GM21515 (cell line): ENCODE results near the gene PTPRZ1.

Source experiments
- ATAC-seq: cut with Tn5 transposase; IDR thresholded peaks from one replicate; pipeline ENCODE4 v1.9.1; 2021; ENCODE audit not compliant: unreplicated experiment

The PTPRZ1 gene

DNA sequence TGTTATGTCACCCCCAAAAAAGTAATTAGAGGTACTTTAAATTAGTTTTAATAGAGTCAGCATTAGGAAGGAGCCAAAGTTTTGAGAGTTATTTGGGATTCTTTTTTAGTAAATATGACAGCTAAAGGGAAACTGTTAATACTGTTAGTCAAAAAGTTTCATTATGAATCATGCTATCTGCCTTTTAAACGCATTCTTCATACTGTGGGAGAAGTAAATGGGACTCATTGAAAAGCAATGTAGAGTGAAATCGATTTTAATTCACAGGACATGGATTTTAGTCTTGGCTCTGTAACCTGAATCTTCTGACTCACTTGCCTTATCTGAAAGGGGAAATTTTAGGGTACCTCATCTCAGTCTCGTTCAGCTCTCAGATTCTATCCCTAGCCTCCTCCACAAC is 165.9 kb downstream of the PTPRZ1 start:
- no peak for ATAC-seq

DNA sequence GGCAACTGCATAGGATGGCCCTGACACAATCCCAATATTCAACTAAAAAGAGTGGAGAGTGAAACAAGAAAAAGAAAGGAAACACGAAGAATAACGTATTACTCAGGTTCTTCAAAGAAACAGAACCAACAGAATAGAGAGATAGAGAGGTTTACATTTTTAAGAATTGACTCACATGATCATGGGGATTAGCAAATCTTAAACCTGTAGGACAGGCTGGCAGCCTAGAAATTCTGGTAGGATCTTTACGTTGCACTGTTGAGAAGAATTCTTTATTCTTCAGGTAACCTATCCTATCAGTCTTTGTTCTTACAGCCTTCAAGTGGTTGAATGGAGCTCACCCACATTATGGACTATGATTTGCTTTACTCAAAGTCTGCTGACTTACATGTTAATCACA is 167.2 kb downstream of the PTPRZ1 start:
- no peak for ATAC-seq

DNA sequence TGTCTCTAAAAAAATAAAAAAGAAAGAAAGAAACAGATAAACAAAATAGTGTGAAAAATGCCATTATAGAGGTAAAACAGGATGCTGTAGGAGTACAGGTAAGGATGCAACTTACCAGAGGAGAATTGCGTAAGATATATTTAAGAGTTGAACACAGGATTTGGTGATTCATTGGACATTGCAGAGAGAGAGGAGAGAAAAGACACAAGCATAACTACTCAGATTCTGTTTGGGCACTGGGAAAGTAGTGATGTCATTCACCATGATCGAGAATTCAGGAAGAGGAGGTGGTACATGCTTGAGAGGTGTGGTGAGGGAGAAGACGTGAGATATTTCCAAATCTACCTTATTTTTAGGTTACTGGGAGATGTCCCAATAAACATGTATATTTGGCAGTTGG is 173.4 kb downstream of the PTPRZ1 start:
- no peak for ATAC-seq

DNA sequence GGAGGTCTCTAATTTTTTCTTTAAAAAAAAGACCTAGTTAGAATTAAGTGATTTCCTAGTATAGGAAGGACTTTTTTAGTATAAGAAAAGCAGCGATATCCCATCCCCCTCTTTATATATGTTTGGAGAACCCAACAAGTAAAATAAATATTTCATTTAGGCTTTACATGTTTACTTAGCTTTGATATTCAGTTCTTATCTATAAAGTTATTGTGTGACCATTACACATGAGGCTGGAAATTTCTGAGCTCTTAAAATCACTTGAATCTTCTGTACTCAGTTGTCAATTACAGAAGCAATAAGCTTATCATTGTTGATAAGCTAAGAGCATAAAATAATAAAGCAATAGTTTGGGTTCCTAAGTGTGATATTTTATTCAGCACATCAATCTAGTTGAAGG is 181.4 kb downstream of the PTPRZ1 start:
- ATAC-seq = no peak

DNA sequence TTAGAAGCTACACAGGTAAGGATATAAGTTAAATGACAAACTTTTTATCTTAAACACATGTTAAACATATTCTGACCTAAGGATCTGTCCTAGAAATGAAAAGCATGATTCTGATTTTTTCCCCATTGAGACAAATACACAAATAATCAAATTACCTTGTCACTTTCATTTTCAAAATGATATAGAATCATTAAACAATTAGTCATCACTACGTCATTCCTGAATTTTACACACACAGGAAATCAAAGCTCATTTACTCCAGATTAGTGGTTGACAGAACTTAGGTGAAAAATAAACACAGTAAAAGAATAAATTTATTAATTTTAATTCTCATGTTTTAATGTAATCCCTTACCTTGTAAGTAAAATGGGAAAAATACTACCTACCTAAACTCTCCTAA is 182.1 kb downstream of the PTPRZ1 start:
- ATAC-seq = no peak

DNA sequence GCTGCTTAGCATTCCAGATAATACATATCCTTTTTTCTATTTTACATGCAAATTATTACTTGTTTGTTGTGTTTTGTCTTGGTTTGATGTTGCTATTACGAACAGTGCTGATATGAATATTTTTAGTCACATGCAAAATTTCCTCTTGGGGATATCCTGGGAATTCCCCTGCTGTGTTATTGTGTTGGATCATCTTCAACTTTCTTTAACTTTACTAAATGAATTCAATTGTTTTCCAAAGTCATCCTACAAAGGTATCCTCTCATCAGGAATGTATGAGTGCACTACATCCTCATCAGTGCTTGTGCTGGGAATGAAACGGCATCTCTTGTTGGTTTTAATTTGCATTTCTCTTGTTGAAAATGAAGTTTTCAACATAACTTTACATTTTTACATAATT is 184.0 kb downstream of the PTPRZ1 start:
- no peak for ATAC-seq

DNA sequence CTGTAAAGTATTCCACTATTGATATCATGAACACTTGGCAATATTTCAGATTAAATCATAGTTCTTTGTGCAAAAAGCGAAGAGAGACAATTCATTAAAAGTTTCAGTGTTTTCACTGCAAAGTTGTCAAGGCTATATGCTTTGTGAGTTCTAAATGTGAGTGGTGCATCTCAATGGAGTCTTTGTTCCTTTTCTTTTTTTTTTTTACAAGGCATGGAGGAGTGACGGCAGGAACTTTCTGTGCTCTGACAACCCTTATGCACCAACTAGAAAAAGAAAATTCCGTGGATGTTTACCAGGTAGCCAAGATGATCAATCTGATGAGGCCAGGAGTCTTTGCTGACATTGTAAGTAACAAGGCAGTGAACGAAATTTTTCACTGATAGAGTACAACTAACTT is 186.6 kb downstream of the PTPRZ1 start:
- ATAC-seq = no peak

DNA sequence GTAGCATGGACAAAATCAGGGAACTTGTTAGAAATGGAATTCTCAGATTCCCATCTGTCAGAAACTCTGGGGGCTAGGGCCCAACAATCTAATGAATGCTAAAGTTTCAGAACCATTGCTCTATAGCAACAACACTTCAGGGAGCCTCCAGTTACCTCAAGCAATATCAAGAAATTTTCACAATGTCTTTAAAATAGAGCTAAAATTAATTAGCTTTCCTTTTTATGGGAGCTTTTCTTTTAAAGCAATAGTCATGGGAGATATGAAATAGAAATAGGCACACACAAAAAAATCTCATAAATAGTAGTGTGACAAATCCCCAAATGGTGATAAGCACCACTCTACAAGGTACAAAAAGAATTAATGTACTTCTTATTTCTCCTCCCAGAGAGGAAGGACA is 190.2 kb downstream of the PTPRZ1 start:
- ATAC-seq = no peak

DNA sequence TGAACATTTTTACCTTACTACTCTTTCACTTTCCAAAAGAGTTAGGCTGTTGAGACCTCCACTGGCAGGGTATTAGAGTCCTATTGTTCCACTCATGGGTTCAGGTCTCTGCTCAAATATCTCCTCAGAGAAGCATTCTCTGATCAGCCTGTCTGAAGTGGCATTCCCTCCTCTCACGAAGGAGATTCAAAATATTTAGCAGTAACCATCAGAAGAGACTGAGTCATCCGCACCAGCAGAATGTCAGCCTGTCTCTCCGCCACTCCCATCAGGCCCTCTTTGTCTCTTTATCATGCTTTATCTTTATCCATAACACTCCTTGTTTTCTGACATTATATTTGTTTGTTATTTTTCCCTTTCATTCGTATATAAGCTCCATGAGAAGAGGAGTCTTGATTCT is 192.0 kb downstream of the PTPRZ1 start:
- no peak for ATAC-seq

DNA sequence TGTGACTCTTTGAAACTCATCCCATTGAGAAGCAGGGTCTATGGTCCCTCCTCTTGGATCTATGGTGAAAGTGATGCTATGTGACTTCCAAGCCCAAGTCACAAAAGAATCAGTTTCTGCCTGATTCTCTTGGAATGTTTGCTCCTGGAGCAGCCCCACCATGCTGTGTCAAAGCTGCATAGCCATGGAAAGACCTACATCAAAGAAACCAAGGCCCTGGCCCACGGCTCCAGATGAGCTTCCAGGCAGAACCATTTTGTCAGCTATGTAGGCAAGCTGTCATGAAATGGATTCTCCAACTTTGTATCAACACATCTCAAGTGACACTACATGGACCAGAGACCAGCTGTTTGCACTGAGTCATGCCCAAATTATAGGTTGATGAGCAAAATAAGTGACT is 194.1 kb downstream of the PTPRZ1 start:
- ATAC-seq = no peak

DNA sequence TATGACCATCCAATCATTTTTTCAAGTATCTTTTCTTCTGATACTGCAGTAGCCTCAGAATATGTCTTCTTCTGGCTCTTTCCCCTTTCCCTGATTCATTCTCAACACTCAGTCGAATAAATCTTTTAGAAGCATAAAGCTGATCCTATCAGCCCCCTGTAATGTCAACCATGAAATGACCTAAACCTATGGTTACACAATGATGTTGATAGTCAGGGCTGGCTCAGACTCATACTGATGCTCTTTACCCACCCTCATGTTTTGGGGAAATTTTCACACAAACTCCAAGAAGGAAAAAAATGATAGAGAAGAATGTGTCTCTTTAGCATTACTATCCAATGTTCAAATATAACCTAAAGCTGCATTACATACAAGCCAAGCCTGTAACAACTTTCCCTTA is 195.1 kb downstream of the PTPRZ1 start:
- no peak for ATAC-seq

DNA sequence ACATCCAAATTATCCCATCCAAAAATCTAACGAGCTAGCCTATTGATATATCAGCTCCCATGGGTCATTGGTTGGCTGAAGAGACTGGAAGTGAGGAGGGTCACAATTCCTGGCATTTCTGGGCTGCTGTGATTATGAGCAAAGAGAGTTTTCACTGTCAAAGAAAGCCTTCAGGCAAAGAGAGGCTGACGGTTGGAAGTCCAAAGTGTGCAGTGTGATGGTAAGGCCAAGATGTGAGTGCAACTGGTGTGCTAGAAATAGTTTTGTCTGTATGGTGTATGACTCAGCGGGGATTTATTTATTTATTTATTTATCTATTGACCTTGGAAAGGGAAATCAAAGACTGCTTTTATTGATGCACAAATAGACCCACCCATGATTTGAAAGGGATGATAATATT is 196.0 kb downstream of the PTPRZ1 start:
- no peak for ATAC-seq

DNA sequence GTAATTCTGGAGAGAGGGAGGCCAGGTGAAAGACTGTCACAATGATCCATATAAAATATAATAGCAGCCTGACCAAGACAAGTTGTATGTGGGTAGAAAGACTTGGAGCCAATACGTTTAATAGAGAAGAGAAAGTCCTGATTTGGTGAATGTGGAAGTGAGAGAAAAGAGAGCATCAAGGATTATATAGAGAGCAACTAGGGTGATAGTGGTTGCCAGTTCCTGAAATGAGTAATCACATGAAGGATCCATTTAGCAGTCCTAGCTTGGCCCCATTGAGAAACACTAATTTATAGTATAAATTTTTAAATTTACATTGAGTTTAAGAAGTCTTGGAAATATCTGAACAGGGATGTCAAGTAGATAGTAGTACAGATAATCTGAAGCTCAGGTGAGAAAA is 197.1 kb downstream of the PTPRZ1 start:
- no peak for ATAC-seq

DNA sequence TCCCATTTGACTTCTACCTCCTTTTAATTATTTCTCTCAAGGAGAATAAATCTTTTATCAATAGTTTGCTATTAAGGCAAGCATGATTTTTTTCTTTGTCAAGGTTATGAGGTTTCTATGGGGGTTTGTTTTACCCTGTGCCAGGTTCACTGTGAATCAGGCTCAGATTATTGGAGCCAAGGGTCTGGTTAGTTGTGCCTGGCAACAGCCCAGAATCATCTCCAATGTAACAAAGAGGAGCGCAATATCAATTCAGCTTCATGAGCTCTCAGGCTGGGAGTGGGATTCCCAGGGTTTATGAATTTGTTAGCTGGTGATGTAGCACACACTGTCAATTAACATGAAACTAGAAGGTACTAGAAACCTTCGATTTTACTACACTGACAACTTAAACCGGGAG is 197.9 kb downstream of the PTPRZ1 start:
- ATAC-seq = no peak

DNA sequence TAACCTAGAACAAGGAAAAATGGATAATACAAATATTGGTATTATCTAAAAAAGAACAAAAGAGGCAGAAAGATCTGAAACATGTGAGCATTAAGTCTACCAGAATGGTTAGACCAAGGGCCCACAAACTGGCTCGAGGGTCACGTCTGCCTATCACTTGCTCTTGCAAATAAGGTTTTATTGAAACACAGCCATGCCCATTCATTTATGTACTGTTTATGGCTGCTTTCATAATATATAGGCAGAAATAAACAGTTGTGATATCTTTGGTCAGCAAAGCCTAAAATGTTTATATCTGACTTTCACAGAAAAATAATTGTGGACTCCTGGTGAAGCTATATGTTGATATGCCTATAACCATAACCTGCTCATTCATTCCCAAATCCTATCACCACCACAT is 199.3 kb downstream of the PTPRZ1 start:
- no peak for ATAC-seq

DNA sequence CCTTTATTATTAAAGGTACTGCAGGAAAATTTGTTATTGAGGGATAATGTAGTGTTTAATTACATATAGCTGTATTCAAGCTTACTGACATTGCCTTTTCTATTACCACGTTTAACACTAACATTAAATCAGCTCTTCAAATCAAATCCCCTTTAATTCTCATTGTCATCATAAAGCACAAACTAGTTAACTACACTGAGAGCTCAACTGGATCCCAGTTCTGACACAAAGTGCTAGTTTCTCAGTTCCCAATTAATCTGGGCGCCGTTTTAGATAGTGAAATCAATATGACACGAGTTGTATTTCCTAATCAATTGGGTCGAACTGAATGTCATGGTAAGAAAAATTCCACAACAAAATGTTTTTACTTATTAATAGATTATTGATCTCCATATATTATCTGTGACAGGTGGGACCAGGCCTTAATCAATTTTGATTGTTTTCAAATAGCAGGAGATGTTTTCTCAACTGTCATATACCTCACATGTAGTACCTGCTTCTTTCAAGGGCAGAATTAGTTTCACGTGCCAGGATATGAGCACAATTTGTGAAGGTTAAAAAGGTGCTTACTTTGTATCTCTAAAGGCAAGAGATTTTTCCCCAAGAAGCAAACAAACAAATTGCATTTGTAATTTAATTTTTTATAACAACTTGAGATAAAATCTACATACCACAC is 200.1 kb downstream of the PTPRZ1 start:
- no peak for ATAC-seq

DNA sequence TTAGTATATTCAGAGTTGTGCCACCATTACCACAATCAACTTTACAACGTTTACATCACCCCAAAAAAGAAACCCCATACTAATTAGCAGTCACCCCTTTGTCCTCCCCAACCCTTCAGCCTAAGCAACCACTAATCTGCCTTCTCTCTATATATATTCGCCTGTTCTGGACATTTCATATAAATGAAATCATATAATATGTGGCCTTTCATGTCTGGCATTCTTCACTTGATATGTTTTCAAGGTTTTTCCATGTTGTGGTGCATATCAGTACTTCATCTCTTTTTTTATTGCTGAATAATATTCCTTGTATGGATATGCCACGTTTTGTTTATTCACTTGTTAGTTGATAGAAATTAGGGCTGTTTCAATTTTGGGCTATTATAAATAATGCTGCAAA is 200.7 kb downstream of the PTPRZ1 start:
- ATAC-seq = no peak

DNA sequence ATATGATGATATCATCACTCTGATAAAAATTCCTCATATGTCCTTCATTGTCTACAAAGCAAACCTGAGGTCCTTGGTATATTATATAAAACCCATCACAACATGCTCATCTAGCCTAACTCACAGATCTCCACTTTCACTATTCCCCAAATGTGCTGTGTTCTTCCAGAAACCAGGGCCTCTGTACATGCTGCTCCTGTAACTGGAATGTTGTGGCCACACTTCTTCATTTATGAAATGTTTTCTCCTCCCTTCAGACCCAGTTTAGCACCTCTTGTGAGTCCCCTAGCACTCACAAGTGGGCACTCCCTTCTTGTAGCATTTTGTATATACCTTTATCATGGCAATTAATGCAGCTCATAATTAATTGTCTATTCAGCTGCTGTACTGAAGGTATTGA is 209.2 kb downstream of the PTPRZ1 start:
- no peak for ATAC-seq

DNA sequence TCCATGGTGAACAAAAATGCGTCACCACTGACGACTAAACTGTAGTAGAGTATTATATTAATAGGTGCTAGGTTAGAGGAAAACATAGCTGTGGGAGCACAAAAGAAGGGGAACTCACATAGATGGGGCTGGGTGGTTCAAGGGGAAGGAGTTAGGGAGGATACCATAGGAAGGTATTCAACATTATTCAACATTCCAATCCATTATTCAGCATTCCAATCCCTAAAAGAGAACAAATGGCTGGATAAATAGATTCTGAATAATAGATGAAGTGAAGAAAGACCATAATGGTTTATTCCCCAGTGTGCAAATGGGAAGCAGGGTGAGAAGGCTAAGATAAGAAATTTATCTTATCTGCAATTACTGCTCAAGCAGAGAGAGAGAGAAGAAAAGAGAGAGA is 209.7 kb downstream of the PTPRZ1 start:
- no peak for ATAC-seq

DNA sequence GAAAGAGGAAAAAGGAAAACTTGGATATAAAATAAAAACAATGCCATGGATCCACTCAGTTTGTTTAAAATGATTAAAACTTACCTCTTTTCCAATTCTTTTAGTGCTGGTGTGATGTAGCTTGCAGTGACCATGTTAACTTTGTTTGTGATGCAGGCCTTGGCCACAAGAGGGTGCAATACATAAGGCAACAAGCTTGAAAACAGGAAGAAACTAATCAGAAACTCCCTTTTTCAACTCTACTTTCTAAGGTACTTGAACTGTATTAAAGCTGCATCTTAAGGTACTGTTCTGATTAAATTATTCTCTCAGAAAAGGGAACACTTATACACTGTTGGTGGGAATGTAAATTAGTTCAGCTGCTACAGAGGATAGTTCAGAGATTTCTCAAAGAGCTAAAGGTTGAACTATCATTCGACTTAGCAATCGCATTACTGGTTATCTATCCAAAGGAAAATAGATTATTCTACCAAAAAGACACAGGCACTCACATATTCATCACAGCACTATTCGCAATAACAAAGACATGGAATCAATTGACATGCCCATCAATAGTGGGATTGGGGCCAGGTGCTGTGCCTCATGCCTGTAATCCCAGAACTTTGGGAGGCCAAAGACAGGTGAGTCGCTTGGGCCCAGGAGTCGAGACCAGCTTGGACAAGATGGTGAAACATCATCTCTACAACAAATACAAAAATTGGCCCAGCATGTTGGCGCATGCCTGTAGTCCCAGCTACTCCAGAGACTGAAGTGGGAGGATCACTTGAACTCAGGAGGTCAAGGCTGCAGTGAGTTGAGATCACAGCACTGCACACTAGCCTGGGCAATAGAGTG is 220.2 kb downstream of the PTPRZ1 start:
- peak; percentile 96 for ATAC-seq

DNA sequence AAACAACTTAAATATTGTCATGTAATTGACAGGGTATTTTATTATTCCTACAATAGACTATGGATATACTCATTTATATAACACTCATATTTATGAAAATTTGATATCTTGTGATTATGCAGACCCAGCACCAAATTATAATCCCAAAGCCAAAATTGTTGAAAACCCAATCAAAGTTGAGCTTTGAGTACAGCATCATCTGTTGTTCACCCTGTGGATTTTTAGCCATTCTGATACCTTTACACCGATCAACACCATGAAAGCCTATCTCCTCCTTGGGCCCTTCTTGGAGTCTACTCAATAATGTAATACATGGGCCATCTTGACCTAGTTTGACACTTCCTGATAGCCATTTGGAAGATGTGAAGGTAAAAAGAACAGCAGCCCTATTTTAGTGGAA is 221.6 kb downstream of the PTPRZ1 start:
- no peak for ATAC-seq

DNA sequence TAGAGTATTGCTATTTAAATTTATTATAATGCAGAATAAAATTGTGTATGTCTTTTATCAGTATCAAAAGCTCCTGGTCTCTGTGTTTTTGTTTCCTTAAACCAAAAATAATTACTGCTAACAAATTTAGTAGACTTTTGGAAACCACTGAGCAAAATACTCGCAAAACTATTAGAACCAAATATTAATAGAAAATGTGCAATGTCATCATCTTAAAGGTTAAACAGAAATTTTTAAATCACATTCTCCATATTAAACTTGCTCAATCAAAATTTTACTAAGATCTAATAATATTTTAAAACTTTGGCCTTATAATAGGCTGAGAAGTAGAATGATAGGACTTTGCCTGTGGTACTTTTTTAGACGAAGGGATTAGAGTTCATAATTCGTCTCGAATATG is 222.7 kb downstream of the PTPRZ1 start:
- no peak for ATAC-seq

DNA sequence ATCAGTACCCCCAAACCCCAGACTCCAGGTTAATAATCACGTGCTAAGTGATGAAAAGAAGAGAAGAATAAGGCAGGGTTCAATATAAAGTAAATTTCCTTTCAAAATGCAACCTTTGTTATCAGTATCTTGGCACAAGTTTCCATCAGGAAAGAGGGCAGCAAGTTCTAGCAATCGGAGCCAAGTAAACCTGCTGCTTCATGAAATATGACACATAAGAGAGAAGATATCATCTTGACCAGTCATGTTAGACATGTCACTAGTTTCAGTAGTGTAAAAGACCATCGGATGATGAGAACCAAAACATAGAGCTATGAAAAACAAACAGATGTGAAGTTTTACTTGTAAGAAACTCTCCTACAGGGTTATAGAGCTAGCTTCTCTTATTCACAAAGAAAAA is 227.1 kb downstream of the PTPRZ1 start:
- ATAC-seq = no peak
